NOMO-1 (cell line): ENCODE measurements around the gene SMIM10L2A.
"Not testable (repeated sequence)": the region's sequence is repeated elsewhere in the genome, so short reads cannot be mapped to it uniquely, and the experiment has no call there.

Experiments used
- DNase-seq, 2 experiments: peaks; one replicate each; lab custom pipeline; 2025; ENCODE audit not compliant: unreplicated experiment in 2 of 2; lab: John Stamatoyannopoulos, UW

Gene SMIM10L2A

DNA sequence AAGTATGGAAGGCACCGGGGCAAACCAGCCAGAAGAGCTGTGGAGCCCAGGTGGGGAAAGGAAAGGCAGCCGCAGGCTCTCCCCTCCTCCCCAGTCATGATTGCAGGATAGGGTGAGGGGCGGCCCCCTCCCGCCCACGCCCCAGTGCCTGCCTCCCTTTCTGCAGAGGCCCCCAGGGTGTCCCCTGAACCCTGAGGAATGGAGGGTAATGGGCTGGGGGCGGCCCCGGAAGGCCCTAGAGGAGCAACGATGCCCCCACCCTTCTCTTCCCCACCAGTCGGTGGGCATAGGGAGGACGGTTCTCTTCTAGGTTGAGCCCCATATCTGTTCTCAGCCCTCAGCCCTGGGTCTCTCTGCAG, 1.0 kb downstream of the SMIM10L2A start:
- DNase-seq = not testable (repeated sequence)

DNA sequence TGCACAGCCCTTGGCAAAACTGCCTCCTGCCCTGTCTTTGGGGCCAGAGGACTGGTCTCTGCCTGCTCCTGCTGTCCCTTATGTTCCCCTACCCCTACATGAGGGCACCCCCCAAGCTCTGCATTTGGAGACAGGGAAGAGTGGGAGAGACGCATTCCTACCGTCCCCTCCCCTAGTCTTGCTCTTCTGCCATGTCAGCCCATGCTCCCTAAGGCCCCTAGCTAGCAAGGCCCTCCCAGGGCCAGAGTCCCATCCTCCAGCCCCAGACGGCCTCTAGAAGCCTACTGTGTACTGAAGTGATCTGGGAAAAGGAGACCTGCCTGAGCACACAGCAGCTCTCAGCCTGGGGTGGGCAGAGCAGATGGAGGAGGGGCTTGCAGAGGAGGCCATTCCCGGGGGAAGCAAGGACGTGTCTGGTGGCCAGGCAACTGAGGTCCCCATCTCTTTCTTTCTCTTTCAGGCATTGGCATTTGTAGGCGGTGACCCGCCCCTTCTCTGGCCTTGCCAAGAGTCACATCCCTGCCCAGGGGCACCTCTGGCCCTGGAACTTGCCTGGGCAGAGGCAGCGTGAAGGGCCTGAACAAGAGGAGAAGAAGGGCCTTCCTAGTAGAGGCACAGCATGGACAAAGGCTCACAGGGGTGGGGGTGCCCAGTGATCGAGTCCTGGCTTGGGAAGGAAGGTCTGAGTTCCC, 1.6 kb downstream of the SMIM10L2A start:
- not testable (repeated sequence) for DNase-seq

GRCh38 chrX:135424469-135424868, 2.7 kb downstream of the SMIM10L2A start:
- DNase-seq = no peak

DNA sequence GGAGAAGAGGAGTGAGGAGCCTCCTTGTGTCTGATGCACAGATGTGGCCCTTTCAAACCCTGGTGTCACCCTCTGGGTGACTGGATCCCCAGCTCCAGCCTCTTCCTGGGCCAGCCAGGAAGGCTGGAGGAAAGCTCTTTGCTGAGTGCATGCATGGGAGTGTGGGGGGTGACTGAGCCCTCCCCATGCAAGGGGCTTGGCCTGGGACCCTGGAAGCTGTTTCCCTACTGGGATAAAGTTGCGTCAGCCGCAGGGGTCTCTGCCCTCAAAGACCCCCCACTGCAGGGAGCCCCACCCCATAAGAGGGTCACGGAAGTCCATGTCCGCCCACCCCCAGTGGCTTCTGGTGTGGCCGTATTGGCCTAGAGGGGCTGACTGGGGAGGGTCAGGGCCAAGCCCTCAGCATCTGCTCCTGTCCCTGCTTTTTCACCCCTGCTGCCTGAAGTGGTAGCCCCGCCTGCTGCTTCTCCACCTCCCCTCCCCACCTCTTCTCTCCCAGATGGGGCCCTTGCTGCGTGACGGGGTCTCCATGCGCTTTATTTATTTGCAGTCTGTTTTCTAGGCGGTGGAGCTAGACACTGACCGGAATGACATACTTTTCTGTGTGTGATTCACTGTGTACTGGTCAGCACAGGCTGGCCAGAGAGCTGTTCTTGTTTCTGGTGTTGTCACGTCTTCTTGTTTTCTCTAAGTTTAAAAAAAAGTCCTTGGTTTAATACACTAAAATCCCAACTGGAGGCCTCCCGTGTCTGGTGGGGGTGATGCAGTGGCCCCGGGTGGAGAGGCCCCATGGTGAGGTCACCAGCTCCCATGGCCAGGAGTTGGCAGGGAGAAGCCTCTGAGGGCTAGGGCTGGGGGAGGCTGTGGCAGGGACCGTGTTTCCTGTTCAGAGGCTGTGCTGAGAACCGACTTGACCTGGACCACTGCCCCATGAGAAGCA, 3.6 kb downstream of the SMIM10L2A start:
- no peak for DNase-seq

- no peak for DNase-seq
Measured at GRCh38 chrX:135429429-135429828, 7.7 kb downstream of the SMIM10L2A start.

- DNase-seq = no peak
Measured at GRCh38 chrX:135431886-135432285, 10.1 kb downstream of the SMIM10L2A start.

- no peak for DNase-seq
Measured at GRCh38 chrX:135432453-135432852, 10.7 kb downstream of the SMIM10L2A start.

DNA sequence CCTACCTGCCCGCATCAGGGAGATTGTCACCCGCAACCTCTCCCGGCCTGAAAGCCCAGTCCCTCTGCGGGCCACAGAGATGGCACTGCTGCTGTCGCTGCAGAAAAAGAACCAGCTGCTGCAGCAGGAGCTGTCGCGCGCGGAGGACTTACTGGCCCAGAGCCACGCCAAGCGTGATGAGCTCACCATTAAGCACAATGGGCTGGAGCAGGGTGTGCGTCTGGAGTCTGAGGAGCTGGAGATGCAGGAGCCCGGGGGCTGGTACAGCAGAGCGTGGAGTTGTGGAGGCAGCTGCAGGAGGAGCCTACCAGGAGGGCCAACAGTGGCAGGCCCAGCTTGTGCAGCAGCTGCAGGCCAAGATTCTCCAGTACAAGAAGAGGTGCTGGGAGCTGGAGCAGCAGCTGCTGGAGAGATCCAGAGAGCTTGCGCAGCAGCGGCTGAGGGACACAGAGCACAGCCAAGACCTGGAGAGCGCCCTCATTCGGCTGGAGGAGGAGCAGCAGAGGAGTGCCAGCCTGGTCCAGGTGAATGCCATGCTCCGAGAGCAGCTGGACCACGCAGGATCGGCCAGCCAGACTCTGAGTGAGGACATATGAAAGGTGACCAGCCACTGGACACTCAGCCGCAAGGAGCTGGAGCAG, 11.3 kb downstream of the SMIM10L2A start:
- no peak for DNase-seq

DNA sequence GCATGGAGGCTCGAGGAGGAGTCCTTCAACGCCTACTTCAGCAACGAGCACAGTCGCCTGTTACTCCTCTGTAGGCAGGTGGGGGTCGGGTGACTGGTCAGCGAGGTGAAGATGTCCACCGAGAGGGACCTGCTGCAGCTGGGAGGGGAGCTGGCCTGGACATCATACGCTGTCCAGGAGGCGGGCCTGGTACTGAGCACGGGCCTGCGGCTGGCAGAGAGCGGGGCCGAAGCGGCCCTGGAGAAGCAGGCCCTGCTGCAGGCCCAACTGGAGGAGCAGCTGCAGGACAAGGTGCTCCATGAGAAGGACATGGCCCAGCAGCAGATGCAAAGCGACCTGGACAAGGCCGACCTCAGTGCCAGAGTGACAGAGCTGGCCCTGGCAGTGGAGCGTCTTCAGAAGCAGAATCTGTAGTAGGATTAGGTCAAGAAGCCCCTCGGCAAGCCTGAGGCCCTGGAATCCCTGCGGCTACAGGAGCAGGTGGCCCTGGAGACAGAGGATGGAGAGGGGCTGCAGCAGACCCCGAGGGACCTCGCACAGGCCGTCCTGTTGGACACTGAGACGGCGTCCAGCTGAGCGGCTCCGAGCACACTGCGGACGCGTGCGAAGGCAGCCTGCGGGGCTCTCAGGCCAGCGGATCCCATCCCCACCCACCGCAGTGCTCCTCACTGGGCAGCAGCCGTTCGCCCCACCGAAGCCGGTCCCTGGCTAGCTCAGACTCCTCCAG, 11.9 kb downstream of the SMIM10L2A start:
- DNase-seq = no peak

- DNase-seq = no peak
Measured at GRCh38 chrX:135434258-135435138, 12.8 kb downstream of the SMIM10L2A start.

DNA sequence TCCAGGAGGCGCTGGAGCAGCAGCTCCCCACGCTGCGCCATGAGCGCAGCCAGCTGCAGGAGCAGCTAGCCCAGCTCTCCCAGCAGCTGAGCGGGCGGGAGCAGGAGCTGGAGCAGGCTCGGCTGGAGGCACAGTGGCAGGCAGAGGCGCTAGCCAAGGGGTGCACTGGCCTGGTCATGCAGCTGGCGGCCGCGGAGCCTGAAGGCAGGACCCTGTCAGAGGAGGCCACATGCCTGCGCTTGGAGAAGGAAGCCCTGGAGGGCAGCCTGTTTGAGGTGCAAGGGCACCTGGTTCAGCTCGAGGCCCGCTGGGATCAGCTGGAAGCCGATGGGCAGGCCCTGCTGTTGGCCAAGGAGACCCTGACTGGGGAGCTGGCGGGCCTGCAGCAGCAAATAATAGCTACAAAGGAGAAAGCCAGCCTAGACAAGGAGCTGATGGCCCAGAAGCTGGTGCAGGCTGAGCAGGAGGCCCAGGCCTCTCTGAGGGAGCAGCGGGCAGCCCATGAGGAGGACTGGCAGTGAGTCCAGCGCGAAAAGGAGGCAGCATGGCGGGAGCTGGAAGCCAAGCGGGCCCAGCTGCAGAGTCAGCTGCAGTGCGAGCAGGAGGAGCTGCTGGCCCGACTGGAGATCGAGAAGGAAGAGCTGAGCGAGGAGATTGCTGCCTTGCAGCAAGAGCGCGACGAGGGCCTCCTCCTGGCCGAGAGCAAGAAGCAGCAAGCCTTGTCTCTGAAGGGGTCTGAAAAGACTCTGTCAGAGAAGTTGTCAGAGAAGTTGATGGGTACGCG, 13.6 kb downstream of the SMIM10L2A start:
- DNase-seq = no peak

GRCh38 chrX:135435933-135436332, 14.2 kb downstream of the SMIM10L2A start:
- no peak for DNase-seq

- DNase-seq = no peak
Measured at GRCh38 chrX:135436456-135436855, 14.7 kb downstream of the SMIM10L2A start.

DNA sequence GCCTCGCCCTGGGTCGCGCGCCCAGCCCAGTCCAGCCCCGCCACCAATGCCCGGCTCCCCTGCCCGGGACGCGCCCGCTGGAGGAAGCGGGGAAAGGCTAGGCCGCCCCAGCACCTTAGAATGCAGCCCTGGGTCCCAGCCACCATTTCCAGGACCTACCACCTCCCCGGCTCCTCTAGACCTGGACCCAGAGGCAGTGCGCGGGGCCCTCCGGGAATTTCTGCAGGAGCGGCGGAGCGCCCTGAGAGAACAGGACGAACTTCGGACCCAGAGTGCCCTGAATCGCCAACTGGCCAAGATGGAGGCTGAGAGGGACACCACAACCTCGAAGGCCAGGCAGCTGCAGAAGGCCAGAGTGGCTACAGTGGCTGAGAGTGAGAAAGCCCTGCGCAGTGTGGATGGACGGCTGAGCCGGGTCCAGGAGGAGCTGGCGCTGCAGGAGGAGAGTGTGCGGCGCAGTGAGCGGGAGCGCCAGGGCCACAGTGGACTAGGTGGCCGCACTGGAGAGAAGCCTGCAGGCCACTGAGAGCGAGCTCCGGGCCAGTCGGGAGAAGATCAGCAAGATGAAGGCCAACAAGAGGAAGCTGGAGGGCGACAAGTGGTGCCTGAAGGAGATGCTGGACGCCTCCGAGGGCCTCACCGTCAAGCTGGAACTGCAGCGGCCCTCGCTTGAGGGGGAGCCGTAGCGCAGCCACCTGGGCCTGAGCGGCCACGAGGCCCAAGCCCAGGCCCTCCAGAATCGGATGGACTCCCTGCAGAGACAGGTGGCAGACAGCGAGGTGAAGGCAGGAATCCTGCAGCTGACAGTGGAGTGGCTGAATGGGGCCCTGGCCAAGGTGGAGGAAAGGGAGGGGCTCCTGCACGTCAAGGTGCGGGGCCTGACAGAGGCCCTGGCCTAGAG, 15.5 kb downstream of the SMIM10L2A start:
- no peak for DNase-seq

- no peak for DNase-seq
Measured at GRCh38 chrX:135437867-135438733, 16.4 kb downstream of the SMIM10L2A start.

GRCh38 chrX:135438734-135439043, 16.9 kb downstream of the SMIM10L2A start:
- DNase-seq = no peak
